ENCODE measurements around the gene DLG1. TPM values are rescaled to one million over a fixed set of nuclear protein-coding genes. Genes with fewer than 3 reads are reported as not detected.

Gene DLG1
- total RNA-seq, 1 experiment from 2014 or later = 90.2 TPM

GRCh38 chr3:197050511-197050910 is 247.9 kb downstream of the DLG1 start:
- intact Hi-C loops (cut with micrococcal nuclease; ENCODE audit: unreplicated experiment) = no loop called here

DNA sequence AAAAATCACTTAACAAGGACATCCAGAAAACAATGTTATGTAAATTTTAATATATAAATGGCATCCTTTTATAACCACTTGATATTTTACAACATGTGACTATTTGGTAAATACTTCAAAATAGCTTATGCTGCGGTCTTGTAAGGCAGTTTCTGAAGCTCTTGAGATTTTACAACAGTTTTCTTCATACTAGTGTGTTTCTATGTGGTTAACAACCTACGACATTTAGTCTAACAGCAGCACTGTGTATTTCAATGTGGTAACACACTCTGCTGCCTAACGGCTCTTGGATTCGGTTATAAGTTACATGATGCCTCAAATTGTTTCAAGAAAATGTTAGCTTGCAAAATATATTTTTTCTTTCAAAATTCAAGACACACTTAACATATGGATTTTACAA is 255.9 kb downstream of the DLG1 start:
- ChIA-PET CTCF (no interaction called here), POLR2A (no interaction called here)
- H3K9me3 ChIP-seq (ENCODE audit: control insufficient read depth, insufficient read depth, low read depth, low read length) = no peaks in the 10 kb centered on the region
- in situ Hi-C loops (cut with HindIII; ENCODE audit: low pct_unique_long_range_greater_than_20kb, low sequenced_read_pairs) = no loop called here
- H3K27me3 ChIP-seq (ENCODE audit: control insufficient read depth, insufficient read depth, low read length) = no peaks in the 10 kb centered on the region
- no peaks in the 10 kb centered on the region for H3K4me1 ChIP-seq (ENCODE audit: control insufficient read depth, insufficient read depth, low read length)
- H3K4me3 ChIP-seq (ENCODE audit: low read depth in 2 of 2, low read length in 2 of 2) = no peak overlapping the region
- peaks cover 5% of the 10 kb centered on the region; the same call in 1 of the 2 replicates for H3K36me3 ChIP-seq (ENCODE audit: control insufficient read depth, insufficient read depth, low read length)
- ATAC-seq = no peak
- no peak for TF ChIP-seq POLR2AphosphoS5 (IDR thresholded peaks at IDR 0.05; ENCODE audit: low read depth, low read length)
- TF ChIP-seq TCF7L2 (IDR thresholded peaks at IDR 0.05; ENCODE audit: low read depth, low read length) = no peak
- no peak for TF ChIP-seq SIN3A (IDR thresholded peaks at IDR 0.05; ENCODE audit: borderline replicate concordance, insufficient read depth, low read depth, low read length)
- no peak for DNase-seq (ENCODE audit: low read depth, low spot score)
- BruUV-seq (replicated peaks) = no TSS peak
- intact Hi-C loops (cut with micrococcal nuclease; ENCODE audit: unreplicated experiment) = no loop called here
- H3K27ac ChIP-seq (ENCODE audit: low read length) = no peak overlapping the region

More at GRCh38 chr3:197050511-197050910, 247.9 kb downstream of the DLG1 start:
- BruUV-seq (replicated peaks) = no TSS peak
- Histone ChIP-seq H3K9me3 (ENCODE audit: control insufficient read depth, insufficient read depth, low read depth, low read length) (no peaks in the 10 kb centered on the region), H3K27me3 (ENCODE audit: control insufficient read depth, insufficient read depth, low read length) (no peaks in the 10 kb centered on the region), H3K36me3 (ENCODE audit: control insufficient read depth, insufficient read depth, low read length) (no peaks in the 10 kb centered on the region; the same call in 1 of the 2 replicates), H3K4me3 (ENCODE audit: low read depth in 2 of 2, low read length in 2 of 2) (no peak overlapping the region), H3K4me1 (ENCODE audit: control insufficient read depth, insufficient read depth, low read length) (no peaks in the 10 kb centered on the region), H3K27ac (ENCODE audit: low read length) (no peak overlapping the region)
- ATAC-seq (no peak), DNase-seq (ENCODE audit: low read depth, low spot score) (no peak)
- in situ Hi-C loops (cut with HindIII; ENCODE audit: low pct_unique_long_range_greater_than_20kb, low sequenced_read_pairs) = no loop called here
- POLR2A ChIA-PET = no interaction called here
- no peak for TF ChIP-seq TCF7L2 (IDR thresholded peaks at IDR 0.05; ENCODE audit: low read depth, low read length)
- TF ChIP-seq SIN3A (IDR thresholded peaks at IDR 0.05; ENCODE audit: borderline replicate concordance, insufficient read depth, low read depth, low read length) = no peak
- no peak for TF ChIP-seq POLR2AphosphoS5 (IDR thresholded peaks at IDR 0.05; ENCODE audit: low read depth, low read length)
- CTCF ChIA-PET = no interaction called here

GRCh38 chr3:197041875-197042488 is 256.4 kb downstream of the DLG1 start:
- TF ChIP-seq, protein P1, sequence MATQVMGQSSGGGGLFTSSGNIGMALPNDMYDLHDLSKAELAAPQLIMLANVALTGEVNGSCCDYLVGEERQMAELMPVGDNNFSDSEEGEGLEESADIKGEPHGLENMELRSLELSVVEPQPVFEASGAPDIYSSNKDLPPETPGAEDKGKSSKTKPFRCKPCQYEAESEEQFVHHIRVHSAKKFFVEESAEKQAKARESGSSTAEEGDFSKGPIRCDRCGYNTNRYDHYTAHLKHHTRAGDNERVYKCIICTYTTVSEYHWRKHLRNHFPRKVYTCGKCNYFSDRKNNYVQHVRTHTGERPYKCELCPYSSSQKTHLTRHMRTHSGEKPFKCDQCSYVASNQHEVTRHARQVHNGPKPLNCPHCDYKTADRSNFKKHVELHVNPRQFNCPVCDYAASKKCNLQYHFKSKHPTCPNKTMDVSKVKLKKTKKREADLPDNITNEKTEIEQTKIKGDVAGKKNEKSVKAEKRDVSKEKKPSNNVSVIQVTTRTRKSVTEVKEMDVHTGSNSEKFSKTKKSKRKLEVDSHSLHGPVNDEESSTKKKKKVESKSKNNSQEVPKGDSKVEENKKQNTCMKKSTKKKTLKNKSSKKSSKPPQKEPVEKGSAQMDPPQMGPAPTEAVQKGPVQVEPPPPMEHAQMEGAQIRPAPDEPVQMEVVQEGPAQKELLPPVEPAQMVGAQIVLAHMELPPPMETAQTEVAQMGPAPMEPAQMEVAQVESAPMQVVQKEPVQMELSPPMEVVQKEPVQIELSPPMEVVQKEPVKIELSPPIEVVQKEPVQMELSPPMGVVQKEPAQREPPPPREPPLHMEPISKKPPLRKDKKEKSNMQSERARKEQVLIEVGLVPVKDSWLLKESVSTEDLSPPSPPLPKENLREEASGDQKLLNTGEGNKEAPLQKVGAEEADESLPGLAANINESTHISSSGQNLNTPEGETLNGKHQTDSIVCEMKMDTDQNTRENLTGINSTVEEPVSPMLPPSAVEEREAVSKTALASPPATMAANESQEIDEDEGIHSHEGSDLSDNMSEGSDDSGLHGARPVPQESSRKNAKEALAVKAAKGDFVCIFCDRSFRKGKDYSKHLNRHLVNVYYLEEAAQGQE (IDR thresholded peaks at IDR 0.05; ENCODE audit: insufficient read depth in 1 of 2, low read depth in 2 of 2, low read length in 1 of 2) = no peak
- no peak for TF ChIP-seq SIN3A (IDR thresholded peaks at IDR 0.05; ENCODE audit: borderline replicate concordance, insufficient read depth, low read depth, low read length)
- TF ChIP-seq, protein P2, sequence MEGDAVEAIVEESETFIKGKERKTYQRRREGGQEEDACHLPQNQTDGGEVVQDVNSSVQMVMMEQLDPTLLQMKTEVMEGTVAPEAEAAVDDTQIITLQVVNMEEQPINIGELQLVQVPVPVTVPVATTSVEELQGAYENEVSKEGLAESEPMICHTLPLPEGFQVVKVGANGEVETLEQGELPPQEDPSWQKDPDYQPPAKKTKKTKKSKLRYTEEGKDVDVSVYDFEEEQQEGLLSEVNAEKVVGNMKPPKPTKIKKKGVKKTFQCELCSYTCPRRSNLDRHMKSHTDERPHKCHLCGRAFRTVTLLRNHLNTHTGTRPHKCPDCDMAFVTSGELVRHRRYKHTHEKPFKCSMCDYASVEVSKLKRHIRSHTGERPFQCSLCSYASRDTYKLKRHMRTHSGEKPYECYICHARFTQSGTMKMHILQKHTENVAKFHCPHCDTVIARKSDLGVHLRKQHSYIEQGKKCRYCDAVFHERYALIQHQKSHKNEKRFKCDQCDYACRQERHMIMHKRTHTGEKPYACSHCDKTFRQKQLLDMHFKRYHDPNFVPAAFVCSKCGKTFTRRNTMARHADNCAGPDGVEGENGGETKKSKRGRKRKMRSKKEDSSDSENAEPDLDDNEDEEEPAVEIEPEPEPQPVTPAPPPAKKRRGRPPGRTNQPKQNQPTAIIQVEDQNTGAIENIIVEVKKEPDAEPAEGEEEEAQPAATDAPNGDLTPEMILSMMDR (IDR thresholded peaks at IDR 0.05) = no peak
- CTCF ChIA-PET = interaction anchor here (0.6 kb wide), 1 partner anchor 12 kb away, joined by 3 read pairs; no protein-coding TSS in a partner anchor
- no peak for ATAC-seq
- Histone ChIP-seq H3K4me1 (ENCODE audit: control insufficient read depth, insufficient read depth, low read length) (no peaks in the 10 kb centered on the region), H3K27ac (ENCODE audit: low read length) (no peak overlapping the region), H3K9me3 (ENCODE audit: control insufficient read depth, insufficient read depth, low read depth, low read length) (no peaks in the 10 kb centered on the region), H3K4me3 (ENCODE audit: low read depth in 2 of 2, low read length in 2 of 2) (no peak overlapping the region), H3K27me3 (ENCODE audit: control insufficient read depth, insufficient read depth, low read length) (no peaks in the 10 kb centered on the region; the same call in 1 of the 2 replicates), H3K36me3 (ENCODE audit: control insufficient read depth, insufficient read depth, low read length) (peaks cover 5% of the 10 kb centered on the region; the same call in 1 of the 2 replicates)
- BruUV-seq (replicated peaks) = no TSS peak
- intact Hi-C loops (cut with micrococcal nuclease; ENCODE audit: unreplicated experiment) = no loop called here
- no peak for DNase-seq (ENCODE audit: low read depth, low spot score)
- in situ Hi-C loops (cut with HindIII; ENCODE audit: low pct_unique_long_range_greater_than_20kb, low sequenced_read_pairs) = no loop called here
- POLR2A ChIA-PET = no interaction called here
